ENCODE results near the gene RAB11FIP2.

- TF ChIP-seq CTCF (conservative IDR thresholded peaks at IDR 0.05; ENCODE audit: low read depth, low read length) (no peak), EZH2 (IDR thresholded peaks at IDR 0.05; ENCODE audit: low read length, unreplicated experiment) (no peak)
Measured at GRCh38 chr10:118072840-118073239, 26.1 kb upstream of the RAB11FIP2 start.
